K562 (cell line): Measurements from ENCODE around the gene ZNF581. TPM values are rescaled to one million over a fixed set of nuclear protein-coding genes. Genes with fewer than 3 reads are reported as not detected.

ENCODE experiments used
- CBFB ChIP-seq: sonication (generic); formaldehyde crosslinking; IDR thresholded peaks from 2 replicates; pipeline ENCODE4 v1.4.0; 2020; ENCODE audit warnings: mild to moderate bottlenecking, missing genetic modification reagents
- CCNT2 ChIP-seq: IDR thresholded peaks from 2 replicates; pipeline ENCODE4 v1.6.1; 2011; ENCODE audit warnings: borderline replicate concordance, low read depth, mild to moderate bottlenecking, moderate library complexity, mixed read lengths, low read length; ENCODE audit not compliant: insufficient read length; ENCODE audit errors: extremely low read depth
- ILK ChIP-seq: fragments of 450-650 bp; IDR thresholded peaks from 2 replicates; pipeline ENCODE4 v1.6.1; 2016; ENCODE audit warnings: missing genetic modification characterization, low read depth, mild to moderate bottlenecking, missing compliant biosample characterization, moderate library complexity, borderline replicate concordance
- MEF2D ChIP-seq: conservative IDR thresholded peaks from 2 replicates; pipeline ENCODE4 v1.6.1; 2016; ENCODE audit warnings: low read depth, missing genetic modification characterization, missing compliant biosample characterization
- NFIX ChIP-seq: fragments of 250-450 bp; sonication (Bioruptor Pico); IDR thresholded peaks from 2 replicates; pipeline ENCODE4 v1.4.0; 2020; ENCODE audit warnings: low read depth, mild to moderate bottlenecking, moderate library complexity
- NUFIP1 ChIP-seq: fragments of 450-650 bp; IDR thresholded peaks from 2 replicates; pipeline ENCODE4 v1.6.1; 2018; ENCODE audit not compliant: partially characterized antibody
- POLR2B ChIP-seq: fragments of 450-650 bp; IDR thresholded peaks from 2 replicates; pipeline ENCODE4 v1.6.1; 2018; ENCODE audit warnings: low read depth; ENCODE audit not compliant: partially characterized antibody
- RBM25 ChIP-seq: fragments of 200-400 bp; formaldehyde crosslinking; IDR thresholded peaks from 2 replicates; pipeline ENCODE4 v1.6.1; 2018; ENCODE audit warnings: low read length, low read depth, moderate library complexity; ENCODE audit not compliant: severe bottlenecking
- ZNF561 ChIP-seq: fragments of 450-650 bp; formaldehyde crosslinking; conservative IDR thresholded peaks from 2 replicates; pipeline ENCODE4 v1.4.0; 2020; ENCODE audit warnings: mild to moderate bottlenecking, moderate library complexity
- polyA plus RNA-seq, 8 experiments: library from polyadenylated mRNA; depleted of rRNA in 4 of 8; stranded (reverse) in 5 of 8; unstranded in 3 of 8; fragments of >200 nt; fragmentation: Nextera tagmentation in 2 of 8; fragmentation: Illumina TruSeq in 1 of 8; extraction: Ambion mirVana in 2 of 8; extraction: Trizol in 1 of 8; gene quantifications; 2 replicates each; pipeline versions ENCODE4 v1.2.1 to v1.2.3, GENCODE V29; 2011 to 2014; ENCODE audit warnings: inconsistent platforms in 1 of 8, missing spikeins in 1 of 8
- total RNA-seq, 7 experiments: library from RNA; depleted of rRNA in 6 of 7; stranded (reverse); fragments of >200 nt in 6 of 7; fragmentation: Illumina TruSeq in 2 of 7; extraction: Trizol in 2 of 7; gene quantifications; 2 replicates each; pipeline versions ENCODE4 v1.2.1 to v1.2.3, GENCODE V29; 2011 to 2021; ENCODE audit warnings: low replicate concordance in 1 of 7
- TF ChIP-seq, protein P1 (sequence below): sonication (generic); formaldehyde crosslinking; IDR thresholded peaks from 2 replicates; pipeline ENCODE4 v1.8.1; 2023; ENCODE audit warnings: mild to moderate bottlenecking, missing genetic modification reagents
- TF ChIP-seq, protein P2 (sequence below): sonication (generic); formaldehyde crosslinking; IDR thresholded peaks from 2 replicates; pipeline ENCODE4 v1.8.1; 2022; ENCODE audit warnings: missing genetic modification reagents
- TF ChIP-seq, protein P3 (sequence below): sonication (generic); formaldehyde crosslinking; IDR thresholded peaks from 2 replicates; pipeline ENCODE4 v1.8.0; 2022; ENCODE audit warnings: mild to moderate bottlenecking, missing genetic modification reagents
- TF ChIP-seq, protein P4 (sequence below), 2 experiments: fragments of 450-650 bp; IDR thresholded peaks; 2 replicates each; pipeline ENCODE4 v1.6.1; 2016
- TF ChIP-seq, protein P5 (sequence below), 2 experiments: fragments of 450-650 bp; conservative IDR thresholded peaks; 2 replicates each; pipeline ENCODE4 v1.6.1; 2017; ENCODE audit warnings: mild to moderate bottlenecking in 2 of 2, moderate library complexity in 2 of 2
- TF ChIP-seq, protein P6 (sequence below): fragments of 450-650 bp; IDR thresholded peaks from 2 replicates; pipeline ENCODE4 v1.6.1; 2016; ENCODE audit warnings: borderline replicate concordance

ZNF581 gene
- total and polyA plus RNA-seq, 9 of the 15 experiments (the other 6 are each of a cell fraction or from before 2014, with no cell fraction given): 2.4 to 39.4 (median 15.4) TPM

DNA sequence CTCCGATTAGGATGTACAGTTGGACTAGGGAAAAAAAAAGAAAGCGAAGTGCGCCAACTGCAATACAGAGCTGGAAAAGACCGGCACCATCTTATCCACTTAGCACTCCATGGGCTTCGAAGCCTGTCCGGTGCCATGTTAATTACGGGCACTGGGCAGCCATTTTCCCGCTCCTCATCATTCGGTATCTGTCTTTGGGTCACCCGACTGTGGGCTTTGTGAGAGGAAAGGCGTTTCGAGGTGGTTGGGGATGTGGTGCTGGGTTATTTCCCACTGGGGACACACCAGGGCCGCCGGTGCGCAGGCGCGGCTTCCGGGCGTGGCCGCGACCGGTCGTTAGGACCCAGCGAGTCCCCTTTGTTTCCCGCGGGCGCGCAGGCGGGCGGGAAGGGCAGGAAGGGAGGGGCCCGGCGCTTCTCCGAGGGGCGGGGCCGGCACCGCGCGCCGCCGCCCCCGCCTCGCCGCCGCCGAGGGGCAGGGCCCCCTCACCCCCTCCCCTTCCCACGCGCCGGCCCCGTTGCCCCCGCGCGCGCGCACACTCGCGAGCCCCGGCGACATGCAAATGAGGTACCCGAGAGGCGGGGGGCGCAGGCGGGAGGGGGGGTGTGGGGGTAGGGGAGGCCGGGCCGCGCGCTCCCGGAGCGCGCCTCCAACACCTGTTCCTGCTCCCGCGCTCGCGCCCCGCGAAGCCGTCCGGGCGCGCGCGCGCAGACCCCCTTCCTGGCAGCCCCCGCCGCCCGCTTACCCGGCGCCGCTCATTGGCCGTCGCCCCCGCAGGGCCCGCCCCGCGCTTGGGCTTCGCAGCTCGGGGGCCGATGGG is 43.4 kb upstream of the ZNF581 start, which contains the start of gene ZNF524 (continued):
- TF ChIP-seq, protein P1, sequence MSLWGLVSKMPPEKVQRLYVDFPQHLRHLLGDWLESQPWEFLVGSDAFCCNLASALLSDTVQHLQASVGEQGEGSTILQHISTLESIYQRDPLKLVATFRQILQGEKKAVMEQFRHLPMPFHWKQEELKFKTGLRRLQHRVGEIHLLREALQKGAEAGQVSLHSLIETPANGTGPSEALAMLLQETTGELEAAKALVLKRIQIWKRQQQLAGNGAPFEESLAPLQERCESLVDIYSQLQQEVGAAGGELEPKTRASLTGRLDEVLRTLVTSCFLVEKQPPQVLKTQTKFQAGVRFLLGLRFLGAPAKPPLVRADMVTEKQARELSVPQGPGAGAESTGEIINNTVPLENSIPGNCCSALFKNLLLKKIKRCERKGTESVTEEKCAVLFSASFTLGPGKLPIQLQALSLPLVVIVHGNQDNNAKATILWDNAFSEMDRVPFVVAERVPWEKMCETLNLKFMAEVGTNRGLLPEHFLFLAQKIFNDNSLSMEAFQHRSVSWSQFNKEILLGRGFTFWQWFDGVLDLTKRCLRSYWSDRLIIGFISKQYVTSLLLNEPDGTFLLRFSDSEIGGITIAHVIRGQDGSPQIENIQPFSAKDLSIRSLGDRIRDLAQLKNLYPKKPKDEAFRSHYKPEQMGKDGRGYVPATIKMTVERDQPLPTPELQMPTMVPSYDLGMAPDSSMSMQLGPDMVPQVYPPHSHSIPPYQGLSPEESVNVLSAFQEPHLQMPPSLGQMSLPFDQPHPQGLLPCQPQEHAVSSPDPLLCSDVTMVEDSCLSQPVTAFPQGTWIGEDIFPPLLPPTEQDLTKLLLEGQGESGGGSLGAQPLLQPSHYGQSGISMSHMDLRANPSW (CRISPR knock-in tag): peak; percentile 86; the same call in 1 of the 2 replicates
- TF ChIP-seq, protein P2, sequence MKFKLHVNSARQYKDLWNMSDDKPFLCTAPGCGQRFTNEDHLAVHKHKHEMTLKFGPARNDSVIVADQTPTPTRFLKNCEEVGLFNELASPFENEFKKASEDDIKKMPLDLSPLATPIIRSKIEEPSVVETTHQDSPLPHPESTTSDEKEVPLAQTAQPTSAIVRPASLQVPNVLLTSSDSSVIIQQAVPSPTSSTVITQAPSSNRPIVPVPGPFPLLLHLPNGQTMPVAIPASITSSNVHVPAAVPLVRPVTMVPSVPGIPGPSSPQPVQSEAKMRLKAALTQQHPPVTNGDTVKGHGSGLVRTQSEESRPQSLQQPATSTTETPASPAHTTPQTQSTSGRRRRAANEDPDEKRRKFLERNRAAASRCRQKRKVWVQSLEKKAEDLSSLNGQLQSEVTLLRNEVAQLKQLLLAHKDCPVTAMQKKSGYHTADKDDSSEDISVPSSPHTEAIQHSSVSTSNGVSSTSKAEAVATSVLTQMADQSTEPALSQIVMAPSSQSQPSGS: no peak
- TF ChIP-seq POLR2B (no peak), RBM25 (peak; percentile 65), NUFIP1 (no peak), CCNT2 (peak; percentile 84), ZNF561 (CRISPR knock-in tag) (no peak), NFIX (CRISPR knock-in tag) (no peak), CBFB (CRISPR knock-in tag) (no peak), ILK (tag) (no peak), MEF2D (tag) (peak; percentile 78)
- TF ChIP-seq, protein P3, sequence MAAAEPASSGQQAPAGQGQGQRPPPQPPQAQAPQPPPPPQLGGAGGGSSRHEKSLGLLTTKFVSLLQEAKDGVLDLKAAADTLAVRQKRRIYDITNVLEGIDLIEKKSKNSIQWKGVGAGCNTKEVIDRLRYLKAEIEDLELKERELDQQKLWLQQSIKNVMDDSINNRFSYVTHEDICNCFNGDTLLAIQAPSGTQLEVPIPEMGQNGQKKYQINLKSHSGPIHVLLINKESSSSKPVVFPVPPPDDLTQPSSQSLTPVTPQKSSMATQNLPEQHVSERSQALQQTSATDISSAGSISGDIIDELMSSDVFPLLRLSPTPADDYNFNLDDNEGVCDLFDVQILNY (CRISPR knock-in tag): no peak
- TF ChIP-seq, protein P4, sequence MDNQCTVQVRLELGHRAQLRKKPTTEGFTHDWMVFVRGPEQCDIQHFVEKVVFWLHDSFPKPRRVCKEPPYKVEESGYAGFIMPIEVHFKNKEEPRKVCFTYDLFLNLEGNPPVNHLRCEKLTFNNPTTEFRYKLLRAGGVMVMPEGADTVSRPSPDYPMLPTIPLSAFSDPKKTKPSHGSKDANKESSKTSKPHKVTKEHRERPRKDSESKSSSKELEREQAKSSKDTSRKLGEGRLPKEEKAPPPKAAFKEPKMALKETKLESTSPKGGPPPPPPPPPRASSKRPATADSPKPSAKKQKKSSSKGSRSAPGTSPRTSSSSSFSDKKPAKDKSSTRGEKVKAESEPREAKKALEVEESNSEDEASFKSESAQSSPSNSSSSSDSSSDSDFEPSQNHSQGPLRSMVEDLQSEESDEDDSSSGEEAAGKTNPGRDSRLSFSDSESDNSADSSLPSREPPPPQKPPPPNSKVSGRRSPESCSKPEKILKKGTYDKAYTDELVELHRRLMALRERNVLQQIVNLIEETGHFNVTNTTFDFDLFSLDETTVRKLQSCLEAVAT (IDR thresholded peaks at IDR 0.05): peak in 1 of 2 experiments; percentile 90; a peak in 2 of 4 replicates
- TF ChIP-seq, protein P5, sequence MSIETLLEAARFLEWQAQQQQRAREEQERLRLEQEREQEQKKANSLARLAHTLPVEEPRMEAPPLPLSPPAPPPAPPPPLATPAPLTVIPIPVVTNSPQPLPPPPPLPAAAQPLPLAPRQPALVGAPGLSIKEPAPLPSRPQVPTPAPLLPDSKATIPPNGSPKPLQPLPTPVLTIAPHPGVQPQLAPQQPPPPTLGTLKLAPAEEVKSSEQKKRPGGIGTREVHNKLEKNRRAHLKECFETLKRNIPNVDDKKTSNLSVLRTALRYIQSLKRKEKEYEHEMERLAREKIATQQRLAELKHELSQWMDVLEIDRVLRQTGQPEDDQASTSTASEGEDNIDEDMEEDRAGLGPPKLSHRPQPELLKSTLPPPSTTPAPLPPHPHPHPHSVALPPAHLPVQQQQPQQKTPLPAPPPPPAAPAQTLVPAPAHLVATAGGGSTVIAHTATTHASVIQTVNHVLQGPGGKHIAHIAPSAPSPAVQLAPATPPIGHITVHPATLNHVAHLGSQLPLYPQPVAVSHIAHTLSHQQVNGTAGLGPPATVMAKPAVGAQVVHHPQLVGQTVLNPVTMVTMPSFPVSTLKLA (conservative IDR thresholded peaks at IDR 0.05): peak; percentile 39 to 60
- TF ChIP-seq, protein P6, sequence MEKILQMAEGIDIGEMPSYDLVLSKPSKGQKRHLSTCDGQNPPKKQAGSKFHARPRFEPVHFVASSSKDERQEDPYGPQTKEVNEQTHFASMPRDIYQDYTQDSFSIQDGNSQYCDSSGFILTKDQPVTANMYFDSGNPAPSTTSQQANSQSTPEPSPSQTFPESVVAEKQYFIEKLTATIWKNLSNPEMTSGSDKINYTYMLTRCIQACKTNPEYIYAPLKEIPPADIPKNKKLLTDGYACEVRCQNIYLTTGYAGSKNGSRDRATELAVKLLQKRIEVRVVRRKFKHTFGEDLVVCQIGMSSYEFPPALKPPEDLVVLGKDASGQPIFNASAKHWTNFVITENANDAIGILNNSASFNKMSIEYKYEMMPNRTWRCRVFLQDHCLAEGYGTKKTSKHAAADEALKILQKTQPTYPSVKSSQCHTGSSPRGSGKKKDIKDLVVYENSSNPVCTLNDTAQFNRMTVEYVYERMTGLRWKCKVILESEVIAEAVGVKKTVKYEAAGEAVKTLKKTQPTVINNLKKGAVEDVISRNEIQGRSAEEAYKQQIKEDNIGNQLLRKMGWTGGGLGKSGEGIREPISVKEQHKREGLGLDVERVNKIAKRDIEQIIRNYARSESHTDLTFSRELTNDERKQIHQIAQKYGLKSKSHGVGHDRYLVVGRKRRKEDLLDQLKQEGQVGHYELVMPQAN: no peak
